Measurements from ENCODE around the gene INAFM2. TPM values are rescaled to one million over a fixed set of nuclear protein-coding genes. Genes with fewer than 3 reads are reported as not detected.

INAFM2 gene
- total and polyA plus RNA-seq, 9 donors, result 10.7 to 16.7 (median 13.3) TPM

DNA sequence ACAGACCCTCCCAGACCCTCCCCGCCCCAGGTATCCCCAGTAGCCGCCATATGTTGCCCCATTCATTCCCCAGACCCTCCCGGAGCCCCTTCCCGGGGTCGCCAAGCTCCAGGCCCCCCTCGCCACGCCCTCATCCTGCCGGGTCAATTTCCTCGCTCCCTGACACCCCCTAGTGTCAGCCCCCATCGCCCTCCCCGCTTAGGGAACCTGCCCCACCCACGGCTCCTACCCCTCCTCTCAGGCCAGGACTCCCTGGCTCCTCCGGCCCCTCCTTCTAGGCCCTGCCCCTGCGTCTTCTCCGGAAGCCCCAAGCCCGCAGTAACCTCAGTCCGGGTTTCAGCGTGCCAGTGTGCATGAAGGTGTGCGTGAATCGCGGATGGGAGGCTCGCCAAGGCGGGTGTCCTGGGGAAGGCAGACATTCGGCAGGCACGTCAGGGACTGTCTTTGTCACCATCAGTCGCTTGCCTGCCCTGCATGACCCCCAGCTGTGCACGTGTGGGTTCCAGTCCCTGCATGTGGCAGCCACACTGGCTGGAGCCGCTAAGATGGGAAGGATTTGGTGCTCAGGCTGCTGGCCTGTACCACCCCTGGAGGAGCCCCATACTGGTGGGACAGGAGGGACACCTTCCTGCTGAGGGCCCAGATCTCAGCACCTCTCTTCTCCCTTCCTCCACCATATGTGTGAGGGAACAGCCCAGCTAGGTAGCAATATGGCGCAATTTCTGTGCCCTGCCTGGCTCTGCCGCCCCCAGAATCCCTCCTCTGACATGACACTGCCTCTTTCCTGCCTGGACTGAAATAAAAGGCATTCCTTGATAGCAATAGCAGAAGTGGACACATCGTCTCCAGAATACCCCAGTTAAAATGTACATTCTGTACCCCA, 35.2 kb downstream of the INAFM2 start:
- H3K27ac ChIP-seq (ENCODE audit: low read length), result no peak overlapping the region
- H3K36me3 ChIP-seq (ENCODE audit: control insufficient read depth, insufficient read depth, low read length), result no peaks in the 10 kb centered on the region
- no peak for DNase-seq
- peaks cover 25% of the 10 kb centered on the region for H3K27me3 ChIP-seq (ENCODE audit: control insufficient read depth, insufficient read depth, low read length)
- H3K4me3 ChIP-seq (ENCODE audit: low read length), result peak overlapping the region; percentile 45
- H3K4me1 ChIP-seq (ENCODE audit: control insufficient read depth, insufficient read depth, low read length), result peaks cover 24% of the 10 kb centered on the region
- WGBS (ENCODE audit: insufficient coverage), result 3% methylated on average over 29 of the region's 31 CpGs
- H3K9me3 ChIP-seq (replicated peaks; ENCODE audit: control insufficient read depth, low read depth, low read length), result no peaks in the 10 kb centered on the region

DNA sequence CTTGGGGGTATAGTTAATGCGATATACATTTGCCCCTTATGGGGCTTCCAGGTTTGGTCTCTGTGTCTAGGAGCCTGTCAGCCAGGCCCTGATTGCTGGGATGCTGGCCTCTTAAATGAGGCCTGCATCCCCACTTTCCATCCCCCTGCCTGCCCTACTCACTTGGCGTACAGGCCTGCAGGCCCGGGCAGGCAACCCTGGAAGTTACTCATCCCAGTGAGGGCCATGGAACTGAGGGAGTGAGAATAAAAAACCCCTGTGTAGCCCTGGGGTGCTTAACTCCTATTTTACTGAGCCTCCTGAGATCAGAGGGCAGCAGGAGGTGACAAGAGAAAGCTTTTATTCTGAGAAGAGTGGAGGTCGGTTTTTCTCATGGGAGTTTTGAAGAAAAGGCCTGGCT, 36.5 kb downstream of the INAFM2 start:
- 85% methylated on average over 2 of the region's 4 CpGs for WGBS (ENCODE audit: insufficient coverage)
- Histone ChIP-seq H3K4me3 (ENCODE audit: low read length) (no peak overlapping the region), H3K36me3 (ENCODE audit: control insufficient read depth, insufficient read depth, low read length) (no peaks in the 10 kb centered on the region), H3K9me3 (replicated peaks; ENCODE audit: control insufficient read depth, low read depth, low read length) (no peaks in the 10 kb centered on the region), H3K27me3 (ENCODE audit: control insufficient read depth, insufficient read depth, low read length) (peaks cover 25% of the 10 kb centered on the region), H3K27ac (ENCODE audit: low read length) (no peak overlapping the region), H3K4me1 (ENCODE audit: control insufficient read depth, insufficient read depth, low read length) (peaks cover 13% of the 10 kb centered on the region)
- DNase-seq, result no peak

GRCh38 chr15:40361640-40362039, 38.1 kb downstream of the INAFM2 start:
- Histone ChIP-seq H3K27ac (ENCODE audit: low read length) (no peak overlapping the region), H3K9me3 (replicated peaks; ENCODE audit: control insufficient read depth, low read depth, low read length) (no peaks in the 10 kb centered on the region), H3K27me3 (ENCODE audit: control insufficient read depth, insufficient read depth, low read length) (peaks cover 28% of the 10 kb centered on the region), H3K36me3 (ENCODE audit: control insufficient read depth, insufficient read depth, low read length) (no peaks in the 10 kb centered on the region), H3K4me3 (ENCODE audit: low read length) (no peak overlapping the region), H3K4me1 (ENCODE audit: control insufficient read depth, insufficient read depth, low read length) (peaks cover 21% of the 10 kb centered on the region)
- DNase-seq, result no peak
- 79% methylated on average over 2 of the region's 2 CpGs for WGBS (ENCODE audit: insufficient coverage)

DNA sequence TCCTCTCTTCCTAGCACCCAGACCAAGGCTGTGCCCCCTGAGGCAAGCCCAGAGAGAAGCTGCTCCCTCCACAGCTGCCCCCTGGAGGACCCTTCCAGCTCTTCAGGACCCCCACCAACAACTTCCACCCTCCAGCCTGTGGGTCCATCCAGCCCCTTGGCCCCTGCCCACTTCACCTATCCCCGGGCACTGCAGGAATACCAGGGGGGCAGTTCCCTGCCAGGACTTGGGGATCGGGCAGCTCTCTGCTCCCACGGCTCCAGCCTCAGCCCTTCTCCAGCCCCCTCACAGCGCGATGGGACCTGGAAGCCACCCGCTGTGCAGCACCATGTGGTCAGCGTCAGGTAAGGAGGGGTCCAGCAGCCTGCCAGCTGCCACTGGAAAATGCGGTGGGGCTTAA, 40.1 kb downstream of the INAFM2 start:
- no peak for DNase-seq
- H3K27ac ChIP-seq (ENCODE audit: low read length), result no peak overlapping the region
- H3K36me3 ChIP-seq (ENCODE audit: control insufficient read depth, insufficient read depth, low read length), result no peaks in the 10 kb centered on the region
- no peak overlapping the region for H3K4me3 ChIP-seq (ENCODE audit: low read length)
- 80% methylated on average over 4 of the region's 8 CpGs for WGBS (ENCODE audit: insufficient coverage)
- H3K4me1 ChIP-seq (ENCODE audit: control insufficient read depth, insufficient read depth, low read length), result peaks cover 30% of the 10 kb centered on the region
- no peaks in the 10 kb centered on the region for H3K9me3 ChIP-seq (replicated peaks; ENCODE audit: control insufficient read depth, low read depth, low read length)
- peaks cover 25% of the 10 kb centered on the region for H3K27me3 ChIP-seq (ENCODE audit: control insufficient read depth, insufficient read depth, low read length)

DNA sequence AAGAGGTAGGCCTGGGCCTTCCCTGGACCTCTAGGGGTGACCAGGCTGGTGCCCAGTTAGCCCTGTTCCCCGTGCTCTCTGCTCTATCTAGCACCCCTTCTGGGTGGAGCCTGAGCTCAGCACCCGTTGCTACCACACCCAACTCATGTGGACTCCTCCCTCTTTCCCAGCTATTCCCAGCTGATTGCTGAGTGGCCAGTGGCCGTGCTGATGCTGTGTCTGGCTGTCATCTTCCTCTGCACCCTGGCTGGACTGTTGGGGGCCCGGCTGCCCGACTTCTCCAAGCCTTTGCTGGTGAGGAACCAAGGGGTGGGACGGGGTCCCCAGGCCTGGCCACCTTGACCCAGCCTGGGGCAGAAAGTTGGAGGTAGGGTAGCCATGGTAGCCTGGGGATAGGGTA, 40.8 kb downstream of the INAFM2 start:
- WGBS (ENCODE audit: insufficient coverage), result 65% methylated on average over 4 of the region's 6 CpGs
- H3K9me3 ChIP-seq (replicated peaks; ENCODE audit: control insufficient read depth, low read depth, low read length), result no peaks in the 10 kb centered on the region

GRCh38 chr15:40365016-40365415, 41.5 kb downstream of the INAFM2 start:
- no peak for DNase-seq
- WGBS (ENCODE audit: insufficient coverage), result 78% methylated on average over 4 of the region's 5 CpGs
- H3K27ac ChIP-seq (ENCODE audit: low read length), result no peak overlapping the region
- H3K27me3 ChIP-seq (ENCODE audit: control insufficient read depth, insufficient read depth, low read length), result peaks cover 12% of the 10 kb centered on the region
- no peak overlapping the region for H3K4me3 ChIP-seq (ENCODE audit: low read length)
- H3K4me1 ChIP-seq (ENCODE audit: control insufficient read depth, insufficient read depth, low read length), result peaks cover 32% of the 10 kb centered on the region
- H3K9me3 ChIP-seq (replicated peaks; ENCODE audit: control insufficient read depth, low read depth, low read length), result no peaks in the 10 kb centered on the region
- H3K36me3 ChIP-seq (ENCODE audit: control insufficient read depth, insufficient read depth, low read length), result no peaks in the 10 kb centered on the region

More for the DNA sequence above, 40.8 kb downstream of the INAFM2 start:
- Histone ChIP-seq H3K27ac (ENCODE audit: low read length) (no peak overlapping the region), H3K4me3 (ENCODE audit: low read length) (no peak overlapping the region), H3K36me3 (ENCODE audit: control insufficient read depth, insufficient read depth, low read length) (no peaks in the 10 kb centered on the region), H3K27me3 (ENCODE audit: control insufficient read depth, insufficient read depth, low read length) (peaks cover 19% of the 10 kb centered on the region), H3K4me1 (ENCODE audit: control insufficient read depth, insufficient read depth, low read length) (peaks cover 28% of the 10 kb centered on the region)
- DNase-seq, result no peak

DNA sequence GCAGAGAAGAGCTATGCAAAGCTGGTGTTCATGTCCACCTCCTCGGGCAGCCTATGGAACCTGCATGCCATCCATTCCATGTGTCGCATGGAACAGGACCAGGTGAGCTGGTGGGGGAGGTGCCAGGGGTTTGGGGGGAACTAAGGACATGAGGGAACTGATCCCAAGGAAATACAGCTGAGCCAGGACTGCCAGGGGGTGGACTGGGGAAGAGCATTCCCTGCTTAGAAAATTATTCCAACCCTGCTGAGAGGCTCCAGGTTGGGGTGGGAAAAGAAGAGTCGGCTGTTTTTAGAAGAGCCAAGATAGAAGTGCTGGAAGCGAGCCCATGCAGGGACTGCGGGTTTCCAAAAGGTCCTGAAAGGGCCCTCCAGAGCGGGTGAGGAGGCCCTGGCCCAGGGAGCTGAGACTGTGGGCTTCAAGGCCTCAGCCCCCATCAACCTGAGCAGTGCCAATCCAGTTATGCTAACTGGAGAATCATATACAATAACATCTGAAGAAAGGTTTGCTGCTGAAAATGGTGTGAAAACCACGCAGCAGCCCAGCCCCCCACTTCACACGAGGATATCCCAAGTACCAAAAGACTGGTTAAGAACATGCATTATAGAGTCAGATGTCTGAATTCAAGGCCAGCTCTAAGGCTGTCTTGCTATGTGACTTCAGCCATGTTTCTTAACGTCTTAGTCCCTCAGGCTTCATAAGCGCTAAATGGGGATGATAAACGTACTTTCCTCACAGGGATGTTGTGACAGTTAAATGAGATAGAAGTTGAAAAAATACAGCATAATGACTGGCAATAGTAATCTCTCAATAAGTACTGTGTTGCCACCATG, 42.3 kb downstream of the INAFM2 start:
- no peaks in the 10 kb centered on the region for H3K36me3 ChIP-seq (ENCODE audit: control insufficient read depth, insufficient read depth, low read length)
- peaks cover 7% of the 10 kb centered on the region for H3K27me3 ChIP-seq (ENCODE audit: control insufficient read depth, insufficient read depth, low read length)
- H3K9me3 ChIP-seq (replicated peaks; ENCODE audit: control insufficient read depth, low read depth, low read length), result no peaks in the 10 kb centered on the region
- no peak for DNase-seq
- no peak overlapping the region for H3K4me3 ChIP-seq (ENCODE audit: low read length)
- peaks cover 32% of the 10 kb centered on the region for H3K4me1 ChIP-seq (ENCODE audit: control insufficient read depth, insufficient read depth, low read length)
- WGBS (ENCODE audit: insufficient coverage), result 62% methylated on average over 6 of the region's 11 CpGs
- no peak overlapping the region for H3K27ac ChIP-seq (ENCODE audit: low read length)

GRCh38 chr15:40366457-40367370, 43.2 kb downstream of the INAFM2 start:
- no peaks in the 10 kb centered on the region for H3K9me3 ChIP-seq (replicated peaks; ENCODE audit: control insufficient read depth, low read depth, low read length)
- DNase-seq, result peak; percentile 74
- H3K36me3 ChIP-seq (ENCODE audit: control insufficient read depth, insufficient read depth, low read length), result no peaks in the 10 kb centered on the region
- H3K27ac ChIP-seq (ENCODE audit: low read length), result no peak overlapping the region
- H3K4me3 ChIP-seq (ENCODE audit: low read length), result no peak overlapping the region
- H3K27me3 ChIP-seq (ENCODE audit: control insufficient read depth, insufficient read depth, low read length), result peaks cover 5% of the 10 kb centered on the region
- H3K4me1 ChIP-seq (ENCODE audit: control insufficient read depth, insufficient read depth, low read length), result peaks cover 32% of the 10 kb centered on the region
- 81% methylated on average over 12 of the region's 14 CpGs for WGBS (ENCODE audit: insufficient coverage)

- H3K27ac ChIP-seq (ENCODE audit: low read length), result no peak overlapping the region
- no peaks in the 10 kb centered on the region for H3K36me3 ChIP-seq (ENCODE audit: control insufficient read depth, insufficient read depth, low read length)
- no peak overlapping the region for H3K4me3 ChIP-seq (ENCODE audit: low read length)
- 76% methylated on average over 5 of the region's 5 CpGs for WGBS (ENCODE audit: insufficient coverage)
- H3K9me3 ChIP-seq (replicated peaks; ENCODE audit: control insufficient read depth, low read depth, low read length), result no peaks in the 10 kb centered on the region
- H3K27me3 ChIP-seq (ENCODE audit: control insufficient read depth, insufficient read depth, low read length), result peaks cover 5% of the 10 kb centered on the region
- DNase-seq, result no peak
- H3K4me1 ChIP-seq (ENCODE audit: control insufficient read depth, insufficient read depth, low read length), result peaks cover 32% of the 10 kb centered on the region
Measured at GRCh38 chr15:40367371-40367685, 43.8 kb downstream of the INAFM2 start.
